ENCODE data around the gene SRRM1. TPM values are rescaled to one million over a fixed set of nuclear protein-coding genes. Genes with fewer than 3 reads are reported as not detected.

Gene SRRM1
- total RNA-seq, 1 experiment from 2014 or later: 290 TPM

DNA sequence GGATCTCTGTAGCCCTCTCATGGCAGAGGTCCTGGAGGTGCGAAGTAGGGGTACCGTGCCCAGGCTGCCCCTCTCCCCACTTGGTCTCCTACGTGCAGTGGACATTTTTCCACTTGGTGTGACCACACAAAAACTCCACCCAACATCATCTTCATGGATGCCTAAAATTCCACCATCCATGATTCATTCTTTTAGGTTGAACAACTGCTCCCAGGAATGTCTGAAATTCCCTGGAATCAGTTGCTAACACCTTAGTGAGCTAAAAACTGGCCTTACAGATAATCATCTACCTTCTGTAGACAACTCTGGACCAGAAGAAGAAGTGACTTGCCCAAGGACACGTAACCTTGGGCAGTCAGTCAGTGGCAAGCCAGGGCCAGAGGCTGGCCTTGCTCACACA lies 70.1 kb downstream of the SRRM1 start:
- Histone ChIP-seq H3K27me3 (ENCODE audit: insufficient read depth, low read length) (no peaks in the 10 kb centered on the region), H3K9me3 (ENCODE audit: control insufficient read depth, low read depth, low read length) (no peaks in the 10 kb centered on the region), H3K14ac (ENCODE audit: insufficient read depth, low read length) (no peak overlapping the region), H2BK12ac (ENCODE audit: insufficient read length, low read depth, low read length) (no peak overlapping the region), H3K27ac (ENCODE audit: insufficient read length, low read depth, low read length) (no peak overlapping the region), H2BK5ac (ENCODE audit: insufficient read length, low read length) (no peak overlapping the region), H3K79me2 (ENCODE audit: insufficient read depth, low read length) (no peaks in the 10 kb centered on the region), H3K9ac (ENCODE audit: extremely low read depth, insufficient read length, low read length) (no peak overlapping the region), H3K79me1 (ENCODE audit: insufficient read depth, low read depth, low read length, poor library complexity, severe bottlenecking) (no peaks in the 10 kb centered on the region), H4K5ac (ENCODE audit: insufficient read length, low read depth, low read length) (no peak overlapping the region), H2BK120ac (ENCODE audit: low read depth, low read length, poor library complexity, severe bottlenecking) (no peak overlapping the region), H3T11ph (ENCODE audit: low read length) (no peak overlapping the region), H2BK20ac (ENCODE audit: low read depth, low read length, poor library complexity, severe bottlenecking) (no peak overlapping the region), H3K4me2 (ENCODE audit: insufficient read depth, insufficient read length, low read length) (no peak overlapping the region), H4K8ac (replicated peaks; ENCODE audit: insufficient read length, low read depth, low read length) (no peak overlapping the region), H3K18ac (ENCODE audit: insufficient read length, low read depth, low read length) (no peak overlapping the region), H3K4ac (ENCODE audit: low read depth, low read length) (no peak overlapping the region), H2AK5ac (ENCODE audit: insufficient read length, low read length) (no peak overlapping the region), H3K56ac (ENCODE audit: insufficient read length, low read depth, low read length) (no peak overlapping the region), H2AFZ (ENCODE audit: low read length) (no peak overlapping the region), H4K91ac (ENCODE audit: insufficient read length, low read depth, low read length) (no peak overlapping the region), H3K23me2 (ENCODE audit: insufficient read length, low read depth, low read length, poor library complexity, severe bottlenecking) (no peaks in the 10 kb centered on the region), H2BK15ac (ENCODE audit: low read depth, low read length) (no peak overlapping the region), H3K23ac (ENCODE audit: insufficient read length, low read depth, low read length) (no peak overlapping the region), H4K20me1 (ENCODE audit: control insufficient read depth, insufficient read depth, insufficient read length) (no peaks in the 10 kb centered on the region), H3K4me1 (ENCODE audit: insufficient read depth, low read length) (no peaks in the 10 kb centered on the region)
- Mint-ChIP-seq H3K27me3 (ENCODE audit: low read depth) (peaks cover 2% of the 10 kb centered on the region; the same call in 1 of the 2 replicates), H3K4me3 (no peak overlapping the region), H3K9me3 (no peaks in the 10 kb centered on the region), H3K27ac (no peak overlapping the region; a peak in 1 of 7 replicates), H3K4me1 (no peaks in the 10 kb centered on the region), H3K36me3 (ENCODE audit: insufficient read depth in 1 of 3, low read depth in 3 of 3) (no peaks in the 10 kb centered on the region; a peak in 1 of 7 replicates)
- TF ChIP-seq, protein P1, sequence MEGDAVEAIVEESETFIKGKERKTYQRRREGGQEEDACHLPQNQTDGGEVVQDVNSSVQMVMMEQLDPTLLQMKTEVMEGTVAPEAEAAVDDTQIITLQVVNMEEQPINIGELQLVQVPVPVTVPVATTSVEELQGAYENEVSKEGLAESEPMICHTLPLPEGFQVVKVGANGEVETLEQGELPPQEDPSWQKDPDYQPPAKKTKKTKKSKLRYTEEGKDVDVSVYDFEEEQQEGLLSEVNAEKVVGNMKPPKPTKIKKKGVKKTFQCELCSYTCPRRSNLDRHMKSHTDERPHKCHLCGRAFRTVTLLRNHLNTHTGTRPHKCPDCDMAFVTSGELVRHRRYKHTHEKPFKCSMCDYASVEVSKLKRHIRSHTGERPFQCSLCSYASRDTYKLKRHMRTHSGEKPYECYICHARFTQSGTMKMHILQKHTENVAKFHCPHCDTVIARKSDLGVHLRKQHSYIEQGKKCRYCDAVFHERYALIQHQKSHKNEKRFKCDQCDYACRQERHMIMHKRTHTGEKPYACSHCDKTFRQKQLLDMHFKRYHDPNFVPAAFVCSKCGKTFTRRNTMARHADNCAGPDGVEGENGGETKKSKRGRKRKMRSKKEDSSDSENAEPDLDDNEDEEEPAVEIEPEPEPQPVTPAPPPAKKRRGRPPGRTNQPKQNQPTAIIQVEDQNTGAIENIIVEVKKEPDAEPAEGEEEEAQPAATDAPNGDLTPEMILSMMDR (conservative IDR thresholded peaks at IDR 0.05): no peak
- no CpG with 5 or more reads among the region's 4 CpGs for WGBS (ENCODE audit: extremely low coverage, insufficient read length, low lambda C conversion rate)
- DNase-seq: no peak
